Gastrocnemius medialis (tissue), 4 donors: ENCODE results near the gene FRMD4B.

Source experiments
- POLR2A ChIP-seq, 2 donors: fragments of 450-650 bp; IDR thresholded peaks; one replicate each; pipeline ENCODE4 v1.6.1; 2017; ENCODE audit warnings: antibody characterized with exemption in 2 of 2, mild to moderate bottlenecking in 2 of 2, moderate library complexity in 2 of 2
- TF ChIP-seq, protein P1 (sequence below), 5 experiments: fragments of 450-650 bp in 3 of 5; fragments of 200-600 bp in 2 of 5; sonication (generic) in 2 of 5; IDR thresholded peaks in 4 of 5; conservative IDR thresholded peaks in 1 of 5; 1 replicate in 4 of 5; 2 replicates in 1 of 5; pipeline ENCODE4 v1.5.1; 2016 to 2019; ENCODE audit warnings: antibody characterized with exemption in 5 of 5, mild to moderate bottlenecking in 3 of 5, moderate library complexity in 3 of 5

- TF ChIP-seq, protein P1, sequence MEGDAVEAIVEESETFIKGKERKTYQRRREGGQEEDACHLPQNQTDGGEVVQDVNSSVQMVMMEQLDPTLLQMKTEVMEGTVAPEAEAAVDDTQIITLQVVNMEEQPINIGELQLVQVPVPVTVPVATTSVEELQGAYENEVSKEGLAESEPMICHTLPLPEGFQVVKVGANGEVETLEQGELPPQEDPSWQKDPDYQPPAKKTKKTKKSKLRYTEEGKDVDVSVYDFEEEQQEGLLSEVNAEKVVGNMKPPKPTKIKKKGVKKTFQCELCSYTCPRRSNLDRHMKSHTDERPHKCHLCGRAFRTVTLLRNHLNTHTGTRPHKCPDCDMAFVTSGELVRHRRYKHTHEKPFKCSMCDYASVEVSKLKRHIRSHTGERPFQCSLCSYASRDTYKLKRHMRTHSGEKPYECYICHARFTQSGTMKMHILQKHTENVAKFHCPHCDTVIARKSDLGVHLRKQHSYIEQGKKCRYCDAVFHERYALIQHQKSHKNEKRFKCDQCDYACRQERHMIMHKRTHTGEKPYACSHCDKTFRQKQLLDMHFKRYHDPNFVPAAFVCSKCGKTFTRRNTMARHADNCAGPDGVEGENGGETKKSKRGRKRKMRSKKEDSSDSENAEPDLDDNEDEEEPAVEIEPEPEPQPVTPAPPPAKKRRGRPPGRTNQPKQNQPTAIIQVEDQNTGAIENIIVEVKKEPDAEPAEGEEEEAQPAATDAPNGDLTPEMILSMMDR (IDR thresholded peaks at IDR 0.05 in 4 of 5, conservative IDR thresholded peaks at IDR 0.05 in 1 of 5): no peak
- no peak for TF ChIP-seq POLR2A (IDR thresholded peaks at IDR 0.05)
Observed at GRCh38 chr3:69384326-69384725, 1.6 kb downstream of the FRMD4B start.
